Upper lobe of left lung (tissue), 4 donors: ENCODE results near the gene PFAS.

Experiments used
- CTCF ChIP-seq, 6 experiments: fragments of 450-650 bp in 4 of 6; fragments of 200-600 bp in 2 of 6; sonication (generic) in 2 of 6; IDR thresholded peaks; one replicate each; pipeline ENCODE4 v1.5.1; 2016 to 2019; ENCODE audit warnings: antibody characterized with exemption in 6 of 6
- EP300 ChIP-seq, 4 donors: sonication (generic); formaldehyde crosslinking; IDR thresholded peaks; one replicate each; pipeline ENCODE4 v1.5.1; 2017; ENCODE audit warnings: antibody characterized with exemption in 4 of 4, control low read depth in 2 of 4
- POLR2A ChIP-seq, 4 donors: fragments of 450-650 bp; IDR thresholded peaks; one replicate each; pipeline ENCODE4 v1.5.1; 2016 to 2017; ENCODE audit warnings: antibody characterized with exemption in 4 of 4, mild to moderate bottlenecking in 2 of 4
- POLR2AphosphoS5 ChIP-seq, 2 donors: sonication (generic); formaldehyde crosslinking; IDR thresholded peaks; one replicate each; pipeline ENCODE4 v1.5.1; 2017; ENCODE audit warnings: antibody characterized with exemption in 2 of 2

GRCh38 chr17:8221663-8222379, 27.3 kb upstream of the PFAS start:
- TF ChIP-seq CTCF (IDR thresholded peaks at IDR 0.05) (no peak), POLR2AphosphoS5 (IDR thresholded peaks at IDR 0.05) (no peak), POLR2A (IDR thresholded peaks at IDR 0.05) (no peak), EP300 (IDR thresholded peaks at IDR 0.05) (no peak)
